GM12865 (cell line): ENCODE results near the gene CHST15.

Source experiments
- DNase-seq: peaks from one replicate; pipeline ENCODE4 v3.0.0; 2010; ENCODE audit warnings: low read depth
- H3K4me3 ChIP-seq: 2 replicates; pipeline ENCODE4 v1.5.1; 2011; ENCODE audit warnings: mild to moderate bottlenecking, low read depth, low read length, control low read depth
- CTCF ChIP-seq: IDR thresholded peaks from 2 replicates; pipeline ENCODE4 v1.5.1; 2011; ENCODE audit warnings: low read length, control low read depth, low read depth, inconsistent platforms; ENCODE audit not compliant: insufficient read depth; ENCODE audit errors: missing control alignments

Gene CHST15

GRCh38 chr10:123988694-123989093, 104.7 kb downstream of the CHST15 start:
- no peak for DNase-seq
- TF ChIP-seq CTCF: no peak
- H3K4me3 ChIP-seq: no peak overlapping the region

- TF ChIP-seq CTCF: no peak
- no peak overlapping the region for H3K4me3 ChIP-seq
- no peak for DNase-seq
These were observed 106.7 kb downstream of the CHST15 start for GRCh38 chr10:123986736-123987135.

- H3K4me3 ChIP-seq: no peak overlapping the region
- TF ChIP-seq CTCF: no peak
- DNase-seq: no peak
These were observed 119.0 kb downstream of the CHST15 start for GRCh38 chr10:123974406-123974805.

GRCh38 chr10:123972481-123973401, 120.7 kb downstream of the CHST15 start:
- no peak overlapping the region for H3K4me3 ChIP-seq
- no peak for TF ChIP-seq CTCF
- no peak for DNase-seq

GRCh38 chr10:123970927-123971286, 122.5 kb downstream of the CHST15 start:
- no peak for TF ChIP-seq CTCF
- DNase-seq: no peak
- no peak overlapping the region for H3K4me3 ChIP-seq

GRCh38 chr10:123970207-123970926, 123.0 kb downstream of the CHST15 start:
- TF ChIP-seq CTCF: no peak
- no peak overlapping the region for H3K4me3 ChIP-seq
- no peak for DNase-seq
